ENCODE measurements around the gene WDR5. TPM values are rescaled to one million over a fixed set of nuclear protein-coding genes. Genes with fewer than 3 reads are reported as not detected.

Gene WDR5
- total RNA-seq, 1 donor from 2014 or later: 19.5 TPM

- ATAC-seq: no peak
- peak; percentile 64 for DNase-seq (ENCODE audit: low spot score)
Observed at GRCh38 chr9:134172198-134173126, 36.6 kb downstream of the WDR5 start.

GRCh38 chr9:134173127-134174072 lies 37.5 kb downstream of the WDR5 start:
- DNase-seq (ENCODE audit: low spot score): no peak

GRCh38 chr9:134174073-134174449 lies 38.2 kb downstream of the WDR5 start:
- ATAC-seq: no peak
- DNase-seq (ENCODE audit: low spot score): no peak

More at GRCh38 chr9:134173127-134174072, 37.5 kb downstream of the WDR5 start:
- ATAC-seq: no peak

DNA sequence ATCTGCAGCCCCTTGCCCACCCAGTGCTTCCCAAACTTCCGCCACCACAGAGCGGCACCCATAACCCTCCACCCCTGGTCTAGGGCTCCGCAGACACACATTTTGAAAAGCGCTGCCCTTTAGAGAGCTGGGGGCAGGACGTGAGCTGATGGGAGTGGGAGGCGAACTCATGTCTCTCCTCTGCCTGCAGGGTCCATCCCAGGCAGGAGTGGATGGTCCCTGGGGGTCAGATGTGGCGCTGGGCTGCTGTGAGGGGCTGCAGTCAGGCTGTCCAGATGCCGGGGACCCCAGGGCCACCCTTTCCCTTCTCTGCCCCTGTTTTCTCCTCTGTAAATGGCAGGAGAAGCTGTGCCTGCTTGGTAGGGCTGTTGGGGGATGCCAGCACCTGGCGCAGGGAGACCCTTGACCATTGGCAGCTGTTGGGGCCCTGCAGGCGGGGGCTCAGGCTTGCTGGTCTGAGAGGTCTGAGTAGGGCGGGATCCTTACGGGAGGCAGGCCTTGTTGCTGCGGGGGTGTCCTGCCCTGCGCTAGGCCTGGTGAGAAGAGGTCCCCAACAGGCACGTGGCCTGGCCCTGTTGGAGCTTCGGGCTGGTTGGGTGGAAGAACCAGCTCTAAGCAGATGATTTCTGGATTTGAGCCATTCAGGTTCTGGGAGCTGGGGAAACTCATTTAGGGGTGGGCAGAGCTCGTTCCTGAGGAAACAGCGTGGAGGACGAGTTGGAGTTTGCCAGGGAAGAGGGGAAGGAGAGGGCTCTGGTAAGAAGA lies 38.8 kb downstream of the WDR5 start:
- ATAC-seq: no peak
- DNase-seq (ENCODE audit: low spot score): no peak

GRCh38 chr9:134175291-134175807 lies 39.5 kb downstream of the WDR5 start:
- DNase-seq (ENCODE audit: low spot score): peak; percentile 82
- peak; percentile 71 for ATAC-seq

DNA sequence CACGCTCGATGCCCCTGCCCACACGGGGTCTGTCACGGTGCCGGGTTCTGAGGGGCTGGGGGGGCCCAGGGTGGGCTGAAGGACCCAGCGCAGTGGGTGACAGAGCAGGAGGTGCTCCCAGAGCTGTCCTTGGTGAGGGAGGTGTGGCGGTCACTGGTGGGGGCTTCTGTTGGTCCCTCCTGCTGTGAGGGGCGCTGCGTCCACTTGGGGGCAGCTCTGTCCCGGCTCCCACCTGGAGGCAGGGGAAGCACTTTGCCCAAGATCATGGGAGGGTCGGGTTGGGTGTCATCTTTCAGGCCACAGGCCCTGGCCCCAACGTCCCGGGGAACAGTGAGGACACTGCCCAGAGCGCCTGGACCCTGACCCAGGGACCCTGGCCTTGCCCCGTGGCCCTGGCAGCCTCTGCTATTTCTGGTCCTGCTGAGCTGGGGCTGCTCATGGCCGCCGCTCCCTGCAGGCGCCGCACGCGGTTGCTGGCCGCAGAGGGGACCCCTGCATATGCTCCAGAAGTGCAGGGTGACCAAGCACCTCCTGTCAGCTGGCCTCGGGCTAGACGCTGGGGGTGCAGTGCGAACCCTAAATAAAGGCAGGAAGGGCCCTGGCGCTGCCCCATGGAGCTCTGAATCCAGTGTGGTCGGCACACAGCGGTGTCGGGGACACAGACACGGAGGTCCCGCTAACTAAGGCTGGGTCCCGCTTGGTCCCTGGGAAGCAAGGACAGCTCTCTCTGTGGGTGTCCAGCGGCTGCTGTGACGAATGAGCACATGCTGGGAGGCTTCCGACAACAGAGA lies 40.1 kb downstream of the WDR5 start:
- peak; percentile 95 for DNase-seq (ENCODE audit: low spot score)
- peak; percentile 66 for ATAC-seq

DNA sequence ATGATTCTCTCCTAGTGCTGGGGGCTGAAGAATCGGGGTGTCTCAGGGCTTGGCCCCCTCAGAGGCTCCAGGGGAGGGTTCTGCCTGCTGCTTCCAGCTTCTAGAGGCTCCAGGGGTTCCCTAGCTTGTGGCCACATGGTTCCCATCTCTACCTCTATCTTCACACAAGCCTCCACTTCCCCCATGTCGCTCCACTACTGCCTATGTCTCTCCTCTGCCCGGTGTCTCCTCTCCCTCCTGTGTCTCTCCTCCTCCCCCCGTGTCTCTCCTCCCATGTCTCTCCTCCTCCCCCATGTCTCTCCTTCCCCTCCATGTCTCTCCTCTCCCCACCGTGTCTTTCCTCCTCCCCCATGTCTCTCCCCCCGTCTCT lies 40.7 kb downstream of the WDR5 start:
- DNase-seq (ENCODE audit: low spot score): no peak
- ATAC-seq: no peak

DNA sequence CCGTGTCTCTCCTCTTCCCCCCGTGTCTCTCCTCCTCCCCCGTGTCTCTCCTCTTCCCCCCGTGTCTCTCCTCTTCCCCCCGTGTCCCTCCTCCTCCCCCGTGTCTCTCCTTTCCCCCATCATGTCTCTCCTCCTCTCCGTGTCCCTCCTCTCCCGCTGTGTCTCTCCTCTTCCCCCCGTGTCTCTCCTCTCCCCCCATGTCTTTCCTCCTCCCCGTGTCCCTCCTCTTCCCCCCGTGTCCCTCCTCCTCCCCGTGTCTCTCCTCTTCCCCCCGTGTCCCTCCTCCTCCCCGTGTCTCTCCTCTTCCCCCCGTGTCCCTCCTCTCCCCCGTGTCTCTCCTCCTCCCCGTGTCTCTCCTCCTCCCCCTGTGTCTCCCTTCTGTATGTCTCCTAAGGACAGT lies 41.3 kb downstream of the WDR5 start:
- DNase-seq (ENCODE audit: low spot score): no peak

GRCh38 chr9:134177624-134178393 lies 41.9 kb downstream of the WDR5 start:
- no peak for ATAC-seq
- no peak for DNase-seq (ENCODE audit: low spot score)

More for the DNA sequence above, 41.3 kb downstream of the WDR5 start:
- ATAC-seq: no peak

GRCh38 chr9:134178394-134178767 lies 42.5 kb downstream of the WDR5 start:
- ATAC-seq (peak; percentile 21), DNase-seq (ENCODE audit: low spot score) (no peak)

DNA sequence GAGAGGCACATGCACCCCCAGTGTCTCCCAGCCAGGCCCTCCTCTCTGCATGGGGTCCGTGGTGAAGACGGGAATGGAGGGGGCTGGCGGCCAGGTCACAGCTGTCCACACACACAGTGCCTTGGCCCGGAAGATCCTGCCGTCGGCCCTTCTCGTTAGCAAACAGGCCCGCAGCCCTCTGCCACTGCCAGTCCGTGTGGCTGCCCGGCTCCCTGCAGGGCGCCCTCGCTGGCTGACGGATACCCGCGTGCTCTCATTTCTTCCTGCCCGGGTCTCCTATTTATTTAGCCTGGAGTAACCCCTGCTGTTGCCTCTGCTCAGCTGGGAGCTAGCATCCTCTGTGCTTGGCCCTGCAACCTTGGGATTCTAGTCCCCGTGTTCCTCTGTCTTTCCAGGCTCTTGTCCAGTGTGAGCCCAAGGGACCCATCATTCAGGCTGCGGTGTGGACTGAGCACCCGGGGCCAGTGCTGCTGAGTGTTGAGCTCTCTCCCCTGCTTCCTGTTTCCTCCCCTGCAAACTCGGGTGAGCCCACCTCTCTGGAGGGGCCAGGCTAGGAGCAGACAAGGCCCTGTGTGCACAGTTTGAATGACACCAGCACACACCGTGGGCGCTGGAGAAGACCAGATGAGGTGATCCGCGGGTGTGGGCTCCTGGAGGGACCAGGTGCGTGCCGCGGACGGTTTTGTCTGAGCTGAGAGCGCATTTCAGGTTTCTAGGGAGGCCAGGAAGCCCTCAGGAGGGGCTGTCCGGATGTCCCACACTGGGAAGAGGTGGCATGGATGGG lies 43.1 kb downstream of the WDR5 start:
- peak; percentile 89 for DNase-seq (ENCODE audit: low spot score)
- ATAC-seq: peak; percentile 56

DNA sequence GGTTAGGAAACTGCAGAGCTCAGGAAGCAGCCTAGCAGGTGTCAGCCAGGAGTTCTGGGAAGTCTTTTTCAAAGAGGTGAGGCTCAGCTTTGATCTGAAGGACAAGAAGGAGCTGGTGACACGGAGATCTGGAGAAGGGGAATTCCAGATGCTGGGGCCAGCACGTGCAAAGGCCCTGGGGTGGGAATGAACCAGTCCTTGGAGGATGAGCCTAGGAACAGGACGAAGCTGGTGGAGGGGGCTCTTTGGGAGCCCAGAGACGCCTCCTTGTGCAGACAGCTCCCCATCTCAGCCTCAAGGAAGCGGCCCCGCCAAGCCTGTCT lies 43.7 kb downstream of the WDR5 start:
- peak; percentile 40 for DNase-seq (ENCODE audit: low spot score)

GRCh38 chr9:134179918-134180785 lies 44.3 kb downstream of the WDR5 start:
- ATAC-seq (no peak), DNase-seq (ENCODE audit: low spot score) (peak; percentile 47)

More for the DNA sequence above, 43.7 kb downstream of the WDR5 start:
- no peak for ATAC-seq

DNA sequence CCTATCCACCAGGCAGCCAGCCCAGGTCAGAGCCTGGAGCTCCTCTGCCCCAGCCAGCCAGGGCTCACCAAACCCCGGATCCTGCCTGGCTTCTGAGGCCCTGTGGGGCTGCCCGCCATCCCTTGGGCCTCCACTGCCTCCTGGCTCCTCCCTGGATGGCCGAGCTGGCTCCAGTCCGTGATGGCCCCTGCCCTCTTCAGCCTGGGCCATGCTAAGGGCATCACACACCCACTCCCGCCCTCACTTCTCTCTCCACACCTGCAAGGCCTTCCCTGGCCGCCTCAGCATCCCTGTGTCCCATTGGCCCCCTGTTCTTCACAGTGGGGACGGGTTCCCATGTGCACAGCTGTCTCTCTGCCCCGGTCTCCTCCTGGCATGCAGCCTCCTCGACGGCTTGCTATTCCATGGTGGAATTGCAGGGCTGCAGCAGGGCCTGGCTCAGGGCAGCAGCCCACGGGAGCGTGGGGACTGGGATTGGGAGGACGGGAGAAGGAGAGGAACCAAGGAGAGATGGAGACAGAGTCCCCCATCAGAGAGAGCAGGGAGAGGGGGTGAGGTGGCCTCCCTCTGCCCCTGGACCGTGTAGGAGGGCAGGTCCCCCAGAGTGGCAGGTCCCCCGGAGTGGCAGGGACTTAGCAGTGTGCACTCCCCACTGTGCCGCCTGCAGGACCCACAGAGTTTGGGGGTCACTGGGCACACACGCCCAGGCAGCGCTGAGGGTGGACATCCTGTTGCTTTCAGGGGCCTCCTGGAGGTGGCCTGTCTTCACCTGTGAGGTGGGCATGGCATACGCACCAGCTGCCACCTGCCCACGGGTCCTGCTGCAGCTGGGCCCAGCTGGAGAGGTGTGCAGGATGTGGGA lies 45.1 kb downstream of the WDR5 start:
- DNase-seq (ENCODE audit: low spot score) (peak; percentile 51), ATAC-seq (peak; percentile 1)

DNA sequence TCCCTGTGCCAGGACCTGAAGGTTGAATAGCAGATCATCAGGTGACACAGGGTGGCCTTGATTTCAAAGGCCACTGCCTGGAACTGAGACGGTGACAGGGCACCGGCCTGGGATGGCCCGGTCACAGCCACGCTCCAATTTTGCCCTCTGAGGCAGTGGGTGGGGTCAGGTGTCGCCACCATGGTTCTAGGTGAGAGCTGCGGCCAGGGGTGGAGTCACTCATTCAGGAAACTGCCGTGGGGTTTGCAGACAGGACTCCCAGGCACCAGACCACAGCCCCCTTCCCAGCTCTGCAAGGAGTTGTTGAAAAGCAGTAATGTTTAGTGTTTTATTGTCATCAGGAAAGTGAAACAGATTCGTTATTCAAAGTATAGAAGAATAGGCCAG lies 45.8 kb downstream of the WDR5 start:
- DNase-seq (ENCODE audit: low spot score): peak; percentile 97
- peak; percentile 73 for ATAC-seq

GRCh38 chr9:134182554-134183085 lies 46.7 kb downstream of the WDR5 start:
- ATAC-seq (no peak), DNase-seq (ENCODE audit: low spot score) (peak; percentile 41)
